ENCODE data around the gene RTP5.
A peak's percentile ranks its signal among the peaks of the same experiment; 100 is the strongest.

The RTP5 gene

DNA sequence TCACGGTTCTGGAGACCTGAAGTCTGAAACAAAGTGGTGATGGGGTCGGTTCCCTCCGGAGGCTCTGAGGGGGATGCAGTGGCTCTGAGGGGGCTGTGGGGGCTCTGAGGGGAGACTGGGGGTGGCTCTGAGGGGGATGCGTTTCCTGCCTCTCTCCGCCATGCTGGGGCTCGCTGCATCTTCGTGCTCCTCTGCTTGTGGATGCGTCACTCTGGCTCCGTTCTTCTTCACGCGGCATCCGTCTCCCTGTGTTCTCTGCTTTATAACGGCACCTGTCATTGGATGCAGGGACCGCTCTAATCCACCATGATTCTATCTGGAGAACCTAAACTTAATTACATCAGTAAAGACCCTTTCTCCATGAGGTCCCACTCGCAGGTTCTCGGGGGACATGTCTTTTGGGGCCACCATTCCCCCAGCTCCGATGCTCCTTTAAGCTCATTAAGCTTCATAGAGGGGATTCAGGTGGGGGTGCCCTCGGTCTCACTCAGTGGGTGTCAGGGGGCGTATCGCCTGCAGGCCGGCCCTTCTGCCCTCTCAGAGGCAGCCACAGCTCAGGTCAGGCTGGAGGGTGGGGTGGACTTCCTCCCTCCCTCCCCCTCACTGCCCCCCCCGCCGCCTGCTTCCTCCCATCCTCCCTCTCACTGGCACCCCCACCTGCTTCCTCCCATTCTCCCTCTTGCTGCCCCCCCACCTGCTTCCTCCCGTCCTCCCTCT, 18.4 kb downstream of the RTP5 start:
- no peak for DNase-seq (ENCODE audit: low spot score)

DNA sequence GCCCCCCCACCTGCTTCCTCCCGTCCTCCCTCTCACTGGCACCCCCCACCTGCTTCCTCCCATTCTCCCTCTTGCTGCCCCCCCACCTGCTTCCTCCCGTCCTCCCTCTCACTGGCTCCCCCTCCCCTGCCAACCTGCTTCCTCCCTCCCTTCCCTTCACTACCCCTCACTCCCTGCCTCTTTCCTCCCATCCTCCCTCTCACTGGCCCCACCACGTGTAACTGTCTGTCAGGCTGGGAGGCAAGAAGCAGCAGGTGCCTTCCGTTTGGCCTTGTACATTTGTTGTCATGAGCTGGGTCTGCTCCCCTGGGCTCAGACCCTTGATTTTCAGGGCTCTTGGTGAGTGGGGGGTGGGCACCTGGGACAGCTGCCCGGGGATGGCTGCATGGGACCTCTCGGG, 19.1 kb downstream of the RTP5 start:
- DNase-seq (ENCODE audit: low spot score) = no peak

DNA sequence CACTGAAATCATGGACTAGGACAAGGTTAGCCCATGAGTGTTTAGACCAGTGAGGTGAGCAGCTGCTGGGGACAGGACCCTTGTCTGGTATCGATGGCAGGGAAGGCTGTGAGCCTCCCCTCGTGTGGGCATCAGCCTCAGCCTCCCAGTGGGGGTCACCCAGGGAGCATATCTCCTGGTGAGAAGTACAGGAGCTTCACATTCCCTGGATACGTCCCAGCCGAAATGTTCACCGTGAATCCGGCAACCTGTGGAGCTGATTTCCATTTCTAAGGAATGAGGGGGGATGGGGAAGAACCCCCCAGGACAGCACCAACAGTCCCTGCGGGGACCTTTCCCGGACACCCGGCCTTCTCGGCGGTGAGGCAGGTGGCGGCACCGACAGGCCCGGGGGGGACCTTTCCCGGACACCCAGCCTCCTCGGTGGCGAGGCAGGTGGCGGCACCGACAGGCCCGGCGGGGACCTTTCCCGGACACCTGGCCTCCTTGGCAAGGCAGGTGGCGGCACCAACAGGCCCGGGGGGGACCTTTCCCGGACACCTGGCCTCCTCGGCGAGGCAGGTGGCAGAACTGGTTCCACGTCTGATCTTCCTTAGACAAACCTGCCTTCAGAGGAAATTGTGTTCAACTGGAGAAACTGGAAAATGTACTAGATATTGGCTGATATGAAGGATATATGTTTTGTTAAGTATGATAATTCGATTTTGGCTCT, 21.2 kb downstream of the RTP5 start:
- DNase-seq (ENCODE audit: low spot score) = no peak

DNA sequence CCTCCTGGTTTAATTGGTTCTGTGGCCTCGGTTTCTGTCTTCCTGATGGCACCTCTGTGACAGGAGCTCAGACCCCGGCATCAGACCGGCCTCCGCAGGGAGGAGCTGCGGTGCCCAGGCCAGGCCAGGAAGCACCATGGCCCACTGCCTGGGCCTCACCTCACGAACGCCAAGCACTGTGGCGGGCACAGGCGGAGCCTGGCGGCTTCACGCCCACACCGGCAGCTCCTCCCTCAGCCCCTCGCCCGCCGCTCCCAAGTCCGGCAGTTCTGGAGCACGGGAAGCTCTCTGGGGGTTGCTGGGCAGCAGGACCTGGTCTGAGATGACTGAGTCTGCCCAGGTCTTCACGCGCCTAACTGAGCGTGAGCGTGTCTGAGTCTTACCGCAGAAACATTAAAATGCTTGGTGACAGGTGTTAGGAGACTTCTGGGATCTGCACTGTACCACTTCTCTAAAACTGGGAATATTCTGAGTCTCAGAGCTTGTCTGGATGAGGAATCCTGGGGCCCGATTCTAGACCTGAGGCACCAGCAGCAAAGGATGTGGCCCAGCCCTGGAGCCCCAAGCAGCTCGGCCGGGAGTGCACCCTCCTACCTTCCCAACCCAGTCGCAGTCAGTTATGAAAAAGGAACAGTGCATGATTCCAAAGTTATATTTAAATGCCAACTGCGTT, 21.9 kb downstream of the RTP5 start:
- no peak for DNase-seq (ENCODE audit: low spot score)

DNA sequence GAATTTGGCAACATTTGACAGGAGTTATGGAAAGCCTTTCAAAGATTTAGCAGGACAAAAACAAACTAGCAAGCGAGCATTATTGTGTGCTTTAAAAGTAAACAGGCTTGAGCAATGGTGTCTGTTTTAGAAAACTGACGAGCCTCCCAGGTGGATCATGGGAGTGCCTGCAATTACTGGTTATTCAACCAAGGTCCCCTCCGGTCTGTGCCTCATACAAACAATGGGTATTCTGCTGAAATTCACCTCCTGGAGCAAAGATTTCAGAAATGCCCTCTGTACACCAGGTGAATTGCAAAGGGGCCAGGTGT, 22.4 kb downstream of the RTP5 start:
- no peak for DNase-seq (ENCODE audit: low spot score)

DNA sequence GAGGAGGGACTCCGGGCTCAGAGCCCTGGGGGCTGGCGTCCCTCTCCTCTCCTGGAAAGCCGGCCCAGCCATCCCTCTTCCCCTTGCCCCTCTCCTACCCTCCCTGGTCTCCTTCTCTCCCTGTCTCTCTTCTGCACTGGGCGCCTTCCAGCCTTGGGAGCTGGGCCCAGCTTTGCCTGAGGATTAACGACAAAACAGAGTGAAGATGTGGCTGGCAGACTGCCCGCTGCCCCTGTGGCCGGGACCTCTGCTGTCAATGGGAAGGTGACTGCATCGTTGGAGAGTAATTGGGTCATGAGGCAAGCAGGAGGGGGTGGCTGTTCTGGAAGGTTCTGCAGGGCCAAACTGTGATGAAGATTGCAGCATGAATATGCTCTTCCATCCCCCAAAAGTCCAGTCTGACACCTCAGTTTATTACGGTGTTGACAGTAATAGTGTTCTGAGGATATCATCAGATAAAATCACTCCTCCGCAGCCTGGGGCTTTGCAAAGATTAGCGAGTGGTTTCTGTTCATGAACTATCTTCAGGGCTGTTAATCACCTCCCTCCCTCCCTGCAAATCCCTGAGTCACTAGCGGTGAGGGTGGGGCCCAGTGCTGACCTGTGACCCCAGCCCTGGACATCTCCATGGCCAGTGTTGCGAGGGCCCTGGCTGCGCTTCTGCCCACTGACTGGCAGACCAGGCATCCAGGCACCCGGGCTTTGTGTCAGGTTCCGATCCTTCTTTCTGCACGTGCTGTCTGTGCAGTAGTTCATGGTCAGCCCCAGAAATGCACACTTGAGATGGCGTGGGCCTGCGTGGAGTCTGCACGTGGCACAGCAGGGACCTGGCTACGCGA, 23.0 kb downstream of the RTP5 start:
- no peak for DNase-seq (ENCODE audit: low spot score)

DNA sequence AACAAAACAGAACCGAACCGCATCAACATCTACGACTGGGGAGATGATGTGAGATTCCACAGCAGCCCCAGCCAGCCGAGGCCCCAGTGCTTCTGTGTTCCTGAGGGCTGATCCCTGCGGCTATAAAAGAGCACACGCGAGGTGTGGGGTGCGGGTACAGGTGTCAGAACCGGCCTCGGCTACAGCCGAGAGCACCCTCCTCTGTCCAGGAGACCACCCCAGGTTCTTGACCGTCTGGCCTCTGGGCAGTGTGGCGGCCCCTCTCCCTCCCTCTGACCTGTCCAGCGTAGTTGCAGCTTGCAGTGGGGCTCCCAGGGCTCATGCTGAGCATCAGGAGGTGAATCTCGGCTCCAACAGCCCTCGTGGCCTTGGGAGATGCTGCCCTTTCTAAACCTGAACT, 23.7 kb downstream of the RTP5 start:
- DNase-seq (ENCODE audit: low spot score) = no peak

DNA sequence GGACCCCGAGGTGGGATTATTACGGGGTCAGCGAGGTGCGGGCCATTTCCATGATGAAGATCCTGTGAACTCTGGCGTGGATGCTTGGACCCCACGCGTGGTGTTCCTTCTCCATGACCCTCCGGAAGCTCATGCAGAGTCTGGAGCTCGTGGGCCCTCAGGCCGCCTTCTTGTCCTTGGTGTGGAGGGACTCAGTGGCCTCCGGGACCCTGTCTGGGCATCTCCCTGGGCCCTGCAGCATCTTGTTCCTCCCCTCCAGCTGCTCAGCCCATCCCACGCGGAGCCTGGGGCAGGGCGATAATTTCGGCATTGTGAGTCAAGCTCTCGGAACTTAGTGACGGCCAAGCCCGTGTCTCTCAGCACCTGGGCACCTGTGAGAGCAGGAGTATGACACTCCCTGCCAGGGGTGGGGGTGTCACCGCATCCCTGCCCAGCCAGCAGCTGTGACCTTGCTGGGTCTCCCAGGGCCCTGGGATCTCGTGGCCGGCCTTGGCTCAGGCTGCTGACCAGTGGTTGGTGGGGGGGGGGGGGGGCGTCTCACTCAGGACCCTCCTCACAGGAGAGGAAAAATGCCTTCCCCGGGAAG, 24.6 kb downstream of the RTP5 start:
- DNase-seq (ENCODE audit: low spot score) = no peak

DNA sequence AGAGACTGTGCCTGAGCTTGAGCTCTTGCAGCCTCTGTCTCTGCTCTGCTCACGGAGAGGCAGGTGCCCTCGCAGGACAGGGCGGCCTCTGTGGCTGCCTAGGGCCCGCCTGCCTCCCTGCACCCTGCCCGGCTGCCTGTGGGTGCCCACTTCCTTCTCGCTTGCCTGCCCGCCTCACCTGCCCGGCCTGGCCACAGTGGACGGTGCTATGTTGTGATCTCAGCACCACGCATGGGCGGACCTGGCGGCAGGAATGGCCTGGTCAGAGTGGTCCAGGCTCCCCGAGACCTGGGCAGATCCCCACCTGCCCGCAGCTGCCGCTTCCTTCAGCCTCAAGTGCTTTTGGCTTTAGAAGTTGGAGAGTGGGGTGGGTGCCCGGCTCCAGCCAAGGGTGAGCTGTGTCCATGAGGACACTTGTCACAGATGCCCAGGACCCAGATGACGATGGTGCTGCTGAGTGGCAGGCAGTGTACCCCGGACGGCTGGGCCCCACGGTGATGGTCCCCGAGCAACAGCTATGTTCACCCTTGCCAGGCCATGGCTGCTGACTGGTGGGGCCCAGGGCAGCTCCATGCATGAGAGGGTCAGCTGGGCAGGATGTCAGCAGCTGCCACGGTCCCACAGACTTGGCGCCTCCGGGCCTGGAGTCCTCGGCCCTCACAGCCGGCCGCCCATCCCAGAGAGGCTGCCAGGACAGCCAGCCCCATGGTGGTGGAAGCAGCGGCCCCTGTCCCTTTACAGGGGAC, 25.3 kb downstream of the RTP5 start:
- DNase-seq (ENCODE audit: low spot score) = no peak

DNA sequence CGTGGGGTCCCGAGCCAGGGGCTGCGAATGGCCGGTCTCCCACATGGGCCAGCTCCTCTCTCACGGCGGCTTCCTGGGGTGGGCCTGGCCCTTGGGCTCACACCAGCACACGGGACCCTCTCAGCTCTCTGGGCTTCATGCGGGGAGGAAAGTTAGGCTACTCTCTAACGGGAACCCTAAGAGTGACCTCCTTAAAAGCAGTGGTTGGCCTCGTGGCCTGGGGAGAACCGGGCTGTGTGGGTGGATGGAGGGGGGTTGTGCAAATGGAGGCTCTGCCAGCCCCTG, 25.8 kb downstream of the RTP5 start:
- no peak for DNase-seq (ENCODE audit: low spot score)

DNA sequence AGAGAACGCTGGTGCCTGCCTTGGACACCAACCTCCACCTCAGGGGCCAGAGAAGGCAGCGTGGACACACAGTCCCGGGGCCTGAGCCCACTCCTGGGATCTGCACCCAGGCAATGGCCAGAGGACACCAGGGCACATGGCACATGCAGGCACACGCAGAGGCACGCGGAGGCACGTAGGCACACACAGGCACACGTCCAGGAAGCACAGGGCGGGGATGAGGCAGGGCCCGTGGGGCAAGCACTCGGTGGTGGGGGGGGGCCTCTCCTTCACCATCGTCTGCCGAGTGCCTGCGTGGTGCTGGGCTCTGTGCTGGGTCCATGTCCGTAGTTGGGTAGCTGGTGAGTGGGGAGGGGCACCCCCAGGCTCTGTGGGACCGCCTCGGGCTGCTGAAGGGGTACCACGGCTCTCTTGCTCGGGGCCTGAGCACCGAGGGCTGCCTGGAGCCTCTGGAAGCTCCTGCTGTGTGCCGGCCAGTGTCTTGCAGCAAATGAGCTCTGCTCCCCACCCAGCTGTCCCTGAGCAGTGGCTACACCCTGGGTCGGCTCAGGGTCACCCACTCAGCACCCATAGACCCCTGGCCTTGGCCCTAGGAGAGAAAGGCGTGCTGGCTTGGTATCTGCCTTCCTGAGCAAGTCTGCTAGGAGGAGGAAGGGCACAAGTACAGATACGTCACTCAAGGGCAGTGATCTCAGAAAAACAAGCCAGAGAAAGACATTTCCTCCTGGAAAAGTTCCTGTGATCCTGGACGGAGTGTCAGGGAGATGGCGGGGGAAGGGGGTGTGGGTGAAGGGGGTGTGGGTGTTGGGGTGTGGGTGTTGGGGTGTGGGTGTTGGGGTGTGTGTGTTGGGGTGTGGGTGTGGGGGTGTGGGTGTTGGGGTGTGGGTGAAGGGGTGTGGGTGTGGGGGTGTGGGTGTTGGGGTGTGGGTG, 26.4 kb downstream of the RTP5 start:
- peak; percentile 34 for DNase-seq (ENCODE audit: low spot score)

DNA sequence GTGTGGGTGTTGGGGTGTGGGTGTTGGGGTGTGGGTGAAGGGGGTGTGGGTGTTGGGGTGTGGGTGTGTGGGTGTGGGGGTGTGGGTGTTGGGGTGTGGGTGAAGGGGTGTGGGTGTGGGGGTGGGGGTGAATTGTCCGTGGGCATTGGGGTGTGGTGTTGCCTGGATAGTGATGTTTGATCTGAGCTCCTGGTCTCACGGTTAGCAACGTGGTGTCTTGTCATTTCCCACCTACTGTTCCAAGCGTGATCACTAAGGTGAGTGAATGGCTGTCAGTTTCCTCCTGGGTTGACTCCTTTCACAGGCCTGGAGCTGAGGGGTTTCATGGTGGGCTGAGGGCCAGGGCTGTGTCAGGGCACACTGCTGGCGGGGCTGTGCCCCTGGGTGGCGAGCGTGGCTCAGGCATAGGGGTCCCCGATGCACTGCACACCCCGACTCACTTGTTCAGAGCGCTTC, 27.2 kb downstream of the RTP5 start:
- no peak for DNase-seq (ENCODE audit: low spot score)

DNA sequence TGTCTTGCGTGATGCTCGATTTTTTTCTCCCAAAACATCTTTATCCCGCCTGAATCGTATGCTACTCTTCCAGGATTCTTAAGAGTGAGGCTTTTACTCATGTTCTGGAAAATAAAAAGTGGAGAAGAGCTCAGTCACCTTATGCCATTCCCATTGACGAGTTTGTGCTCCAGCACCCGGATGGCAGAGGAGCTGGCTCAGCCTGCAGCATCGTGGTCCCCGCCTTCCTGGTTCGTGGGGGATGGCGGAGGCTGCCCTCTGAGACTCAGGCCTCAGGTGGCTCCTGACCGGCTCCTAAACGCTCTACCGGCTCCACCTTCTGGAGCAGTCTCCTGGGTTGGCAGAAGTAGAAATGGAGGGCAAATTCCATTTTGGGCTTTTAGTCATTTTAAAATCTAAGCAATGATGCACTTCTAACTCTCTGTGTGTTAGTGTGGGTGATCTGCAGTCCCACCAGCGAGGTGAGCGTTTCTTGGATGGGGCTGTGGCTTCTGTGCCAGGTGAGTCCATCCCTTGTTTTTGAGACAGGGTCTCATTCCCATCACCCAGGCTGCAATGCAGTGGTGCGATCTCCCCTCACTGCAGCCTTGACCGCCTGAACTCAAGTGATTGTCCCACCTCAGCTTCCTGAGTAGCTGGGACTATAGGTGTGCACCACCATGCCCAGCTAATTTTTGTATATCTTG, 27.8 kb downstream of the RTP5 start:
- no peak for DNase-seq (ENCODE audit: low spot score)

DNA sequence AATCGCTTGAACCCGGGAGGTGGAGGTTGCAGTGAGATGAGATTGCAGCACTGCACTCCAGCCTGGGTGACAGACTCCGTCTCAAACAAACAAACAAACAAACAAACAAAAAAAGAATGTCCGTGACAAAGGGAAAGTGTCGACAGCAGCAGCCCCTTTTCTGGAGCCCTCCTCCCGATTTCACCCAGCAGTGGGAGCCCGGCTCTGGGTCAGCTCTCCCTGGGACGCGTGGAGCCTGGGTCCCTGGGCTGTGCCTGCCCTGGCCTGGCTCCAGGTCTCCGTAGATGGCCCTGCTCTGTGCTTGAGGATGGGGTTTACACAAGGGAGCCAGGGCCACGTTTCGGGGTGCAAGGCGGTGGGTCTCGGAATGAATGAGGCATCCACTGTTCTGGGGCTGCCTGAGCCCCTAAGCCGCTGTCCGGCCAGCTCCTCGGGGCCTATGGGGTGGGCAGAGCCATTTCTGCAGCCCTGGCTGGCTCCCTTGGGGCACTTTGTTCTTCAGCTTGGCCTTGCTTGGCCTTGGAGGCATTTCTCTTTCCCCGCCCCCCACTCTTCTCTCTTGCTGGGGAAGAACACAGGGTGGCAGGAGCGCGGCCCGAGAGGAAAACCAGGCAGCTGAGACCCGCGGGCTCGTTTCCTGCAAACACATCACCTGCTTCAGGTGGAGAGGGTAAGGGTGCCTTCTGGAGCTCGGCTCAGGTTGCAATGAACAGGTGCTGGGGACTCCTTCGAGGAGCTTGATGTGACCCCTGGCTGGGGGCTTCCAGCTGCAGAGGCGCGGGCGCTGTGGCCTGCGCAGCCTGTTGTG, 29.1 kb downstream of the RTP5 start:
- no peak for DNase-seq (ENCODE audit: low spot score)

DNA sequence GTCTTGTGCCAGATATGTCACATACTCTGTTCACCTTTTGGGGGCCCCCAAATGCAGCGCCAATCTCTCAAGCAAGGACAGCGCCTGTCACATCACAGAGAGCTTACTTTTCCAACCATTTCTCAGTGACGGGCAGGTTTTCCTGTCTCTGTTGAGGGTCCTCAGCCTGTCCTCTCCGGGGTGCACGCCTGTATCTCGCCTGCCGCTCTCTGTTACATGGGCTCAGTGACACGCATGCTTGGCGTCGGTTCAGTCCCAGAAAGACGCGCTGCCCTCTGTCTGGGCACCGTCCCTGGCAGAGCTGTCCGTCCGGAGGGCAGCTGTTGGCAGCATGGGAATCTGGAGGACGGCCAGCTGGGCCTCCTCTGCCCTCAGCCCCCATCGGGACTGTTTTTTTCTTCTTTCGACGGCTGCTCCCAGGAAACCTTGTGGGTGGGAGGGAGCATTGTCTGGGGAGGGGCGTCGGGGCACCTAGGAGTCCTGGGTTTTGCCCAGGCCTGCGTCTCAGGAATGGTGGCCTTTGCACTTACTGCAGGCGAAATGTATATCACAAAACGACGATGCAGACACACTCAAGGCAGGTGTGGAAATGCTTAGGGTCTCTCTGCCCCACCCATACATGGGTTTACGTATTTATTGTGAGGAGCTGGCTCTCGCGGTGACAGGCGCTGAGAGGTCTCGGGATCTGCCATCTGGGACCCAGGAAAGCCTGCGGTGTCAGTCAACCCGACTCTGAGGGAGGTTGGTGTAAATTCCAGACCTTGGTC, 30.9 kb downstream of the RTP5 start:
- no peak for DNase-seq (ENCODE audit: low spot score)

DNA sequence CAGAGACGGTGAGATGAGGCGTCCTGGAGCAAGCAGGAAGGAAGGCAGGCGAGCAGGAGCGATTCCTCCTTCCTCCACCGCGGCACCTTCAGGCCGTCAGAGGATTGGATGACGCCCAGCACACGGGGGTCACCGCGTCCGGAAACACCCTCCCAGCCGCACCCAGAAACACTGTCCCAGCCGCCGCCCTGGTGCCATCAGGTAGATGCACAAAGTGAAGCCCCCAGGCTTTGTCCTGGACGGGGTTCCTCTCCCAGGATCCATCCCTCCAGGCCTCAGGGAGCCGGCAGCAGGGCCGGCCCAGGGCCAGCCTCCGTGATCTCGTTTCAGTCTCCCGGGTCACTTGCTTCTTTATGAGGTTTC, 31.5 kb downstream of the RTP5 start:
- DNase-seq (ENCODE audit: low spot score) = no peak

DNA sequence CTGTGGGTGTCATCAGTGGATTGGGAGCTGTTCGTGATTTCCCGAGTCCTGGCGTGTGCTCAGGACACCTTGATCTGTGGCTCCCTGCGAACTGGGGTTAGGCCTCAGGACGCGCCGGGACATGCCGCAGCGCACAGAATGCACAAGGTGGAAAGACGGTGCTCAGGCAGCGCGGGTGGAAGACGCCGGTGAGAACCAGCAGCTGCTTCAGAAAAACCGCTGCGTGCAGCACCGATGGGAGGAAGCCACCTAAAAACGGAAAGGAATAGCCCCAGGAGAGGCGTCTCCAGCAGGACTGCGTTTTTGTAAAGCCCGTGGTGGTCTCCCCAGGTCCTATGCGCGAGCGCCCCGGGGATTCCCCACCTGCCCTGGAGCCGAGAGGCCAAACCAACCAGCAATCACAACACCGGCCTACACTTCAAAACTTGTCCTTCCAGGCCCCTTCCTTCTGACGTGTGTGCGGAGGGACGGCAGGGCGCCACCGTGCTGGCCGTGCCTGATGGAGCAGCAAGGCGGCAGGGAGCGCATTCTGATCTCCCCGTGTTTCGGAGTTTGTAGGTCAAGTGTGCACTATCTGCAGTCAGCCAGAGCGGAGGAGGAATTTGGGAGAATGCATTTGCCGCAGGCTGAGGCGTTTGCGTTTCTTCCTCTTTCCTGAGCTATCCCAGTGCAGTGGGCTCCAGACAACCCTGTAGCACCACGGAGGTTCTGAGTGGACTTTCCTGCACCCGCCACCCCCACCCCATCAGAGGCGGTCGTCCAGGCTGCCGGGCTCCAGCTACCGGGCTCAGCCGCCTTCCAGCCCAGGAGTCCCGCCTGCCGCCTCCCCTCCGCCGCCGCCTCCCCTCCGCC, 32.2 kb downstream of the RTP5 start:
- no peak for DNase-seq (ENCODE audit: low spot score)

Measured in AG08395 (cell line).